Bronchial epithelial cell (primary cell): ENCODE data around the gene TRA2A. TPM values are rescaled to one million over a fixed set of nuclear protein-coding genes. Genes with fewer than 3 reads are reported as not detected.

Source experiments
- DNase-seq: peaks from one replicate; pipeline ENCODE4 v3.0.0-alpha.2; 2010; ENCODE audit warnings: low read depth
- FAIRE-seq: peaks from 2 replicates; lab custom pipeline; 2011; peaks lifted over from hg19 to GRCh38; lab: Jason Lieb, UNC
- H3K27me3 ChIP-seq: 2 replicates; pipeline ENCODE4 v1.5.1; 2011; ENCODE audit warnings: low read length; ENCODE audit not compliant: control insufficient read depth, insufficient read depth
- H3K36me3 ChIP-seq: 2 replicates; pipeline ENCODE4 v1.5.1; 2011; ENCODE audit warnings: low read length; ENCODE audit not compliant: control insufficient read depth, insufficient read depth
- H3K4me3 ChIP-seq: 2 replicates; pipeline ENCODE4 v1.5.1; 2011; ENCODE audit warnings: mild to moderate bottlenecking, low read depth, low read length, control low read depth
- CTCF ChIP-seq: IDR thresholded peaks from 2 replicates; pipeline ENCODE4 v1.5.1; 2011; ENCODE audit warnings: mild to moderate bottlenecking, moderate library complexity, low read length, control low read depth, inconsistent platforms; ENCODE audit not compliant: insufficient read depth, severe bottlenecking
- total RNA-seq: library from RNA; depleted of rRNA; stranded (reverse); fragments of >200 nt; gene quantifications from 2 replicates; pipeline ENCODE4 v1.2.1, GENCODE V29; 2014

Gene TRA2A
- total RNA-seq = 21.3 and 28.4 TPM in 2 replicates

- Histone ChIP-seq H3K27me3 (no peaks in the 10 kb centered on the region), H3K36me3 (no peaks in the 10 kb centered on the region), H3K4me3 (peak within 1 kb of the TSS; percentile 57)
- FAIRE-seq = no peak
- no peak for TF ChIP-seq CTCF
- DNase-seq = peak; percentile 82
Measured at GRCh38 chr7:23531794-23532489, at the start of gene TRA2A. TRA2A (minus strand) TSS chr7:23531981; CDS start chr7:23531824, 157 bp downstream.

- DNase-seq = peak; percentile 70
- FAIRE-seq = peak; percentile 62
- Histone ChIP-seq H3K4me3 (no peak overlapping the region), H3K36me3 (no peaks in the 10 kb centered on the region), H3K27me3 (no peaks in the 10 kb centered on the region)
- TF ChIP-seq CTCF = peak; percentile 86
Measured at GRCh38 chr7:23570592-23571200, 38.9 kb upstream of the TRA2A start.

- DNase-seq (no peak), FAIRE-seq (no peak)
- Histone ChIP-seq H3K27me3 (no peaks in the 10 kb centered on the region), H3K4me3 (no peak overlapping the region), H3K36me3 (no peaks in the 10 kb centered on the region)
- no peak for TF ChIP-seq CTCF
Measured at GRCh38 chr7:23558303-23558702, 26.5 kb upstream of the TRA2A start.

- FAIRE-seq (no peak), DNase-seq (no peak)
- Histone ChIP-seq H3K36me3 (no peaks in the 10 kb centered on the region), H3K27me3 (no peaks in the 10 kb centered on the region), H3K4me3 (no peak overlapping the region)
- TF ChIP-seq CTCF = no peak
Measured at GRCh38 chr7:23547662-23548061, 15.9 kb upstream of the TRA2A start.

DNA sequence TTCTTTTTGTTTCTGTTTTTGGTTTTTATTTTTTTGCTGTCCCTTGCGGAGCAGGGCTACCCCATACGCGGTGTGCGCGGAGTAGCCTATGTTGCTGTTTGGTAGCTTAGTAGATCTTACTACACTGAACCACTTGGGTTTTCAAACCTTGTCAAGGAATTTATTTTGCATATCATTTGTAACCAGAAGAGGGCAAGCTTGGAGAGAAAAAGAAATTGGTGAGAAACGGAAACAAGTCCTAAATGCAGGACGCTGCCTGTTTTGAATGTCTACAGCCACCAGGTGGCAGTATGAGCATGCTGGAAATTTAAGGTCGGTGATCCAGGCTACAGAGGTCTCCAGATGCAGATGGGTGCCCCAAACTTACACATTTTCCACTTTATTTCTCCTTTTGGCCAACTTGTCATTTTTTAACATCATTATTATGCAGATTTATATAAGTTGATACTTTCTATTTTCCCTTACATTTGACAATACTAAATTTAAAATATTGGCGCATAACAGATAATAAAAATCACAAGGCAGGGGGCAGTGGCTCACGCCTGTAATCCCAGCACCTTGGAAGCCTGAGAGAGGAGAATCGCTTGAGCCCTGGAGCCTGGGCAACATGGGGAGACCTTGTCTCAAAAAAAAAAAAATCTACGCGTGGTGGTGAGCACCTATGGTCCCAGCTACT, 15.3 kb upstream of the TRA2A start:
- Histone ChIP-seq H3K27me3 (no peaks in the 10 kb centered on the region), H3K36me3 (no peaks in the 10 kb centered on the region), H3K4me3 (no peak overlapping the region)
- FAIRE-seq (no peak), DNase-seq (peak; percentile 89)
- peak; percentile 82 for TF ChIP-seq CTCF
